HEK293T (cell line): ENCODE measurements around the gene ANKRD17.

Experiments used
- CTCF ChIA-PET: fragments of 350-600 bp; formaldehyde crosslinking; extraction: SDS; loops from one replicate; lab custom pipeline; 2021; ENCODE audit warnings: antibody characterized with exemption, inconsistent platforms; lab: Yijun Ruan, JAX
- POLR2A ChIA-PET: fragments of 350-600 bp; formaldehyde crosslinking; extraction: SDS; loops from one replicate; lab custom pipeline; 2020; ENCODE audit warnings: antibody characterized with exemption, inconsistent platforms; lab: Yijun Ruan, JAX
- DNase-seq: peaks from one replicate; pipeline ENCODE4 v3.0.0; 2012; ENCODE audit warnings: mixed read lengths; ENCODE audit errors: extremely low spot score
- ARNT ChIP-seq: fragments of 450-650 bp; IDR thresholded peaks from 2 replicates; pipeline ENCODE4 v1.6.1; 2017; ENCODE audit warnings: mild to moderate bottlenecking
- BHLHE40 ChIP-seq: fragments of 450-650 bp; IDR thresholded peaks from 2 replicates; pipeline ENCODE4 v1.6.1; 2016; ENCODE audit warnings: mild to moderate bottlenecking, moderate library complexity, borderline replicate concordance
- CTBP1 ChIP-seq: fragments of 450-650 bp; IDR thresholded peaks from 2 replicates; pipeline ENCODE4 v1.6.1; 2016; ENCODE audit warnings: borderline replicate concordance
- ELF4 ChIP-seq: fragments of 450-650 bp; IDR thresholded peaks from 2 replicates; pipeline ENCODE4 v1.6.1; 2017; ENCODE audit warnings: antibody characterized with exemption
- FOXA1 ChIP-seq: fragments of 450-650 bp; IDR thresholded peaks from 2 replicates; pipeline ENCODE4 v1.6.1; 2016; ENCODE audit warnings: mild to moderate bottlenecking
- FOXK2 ChIP-seq: fragments of 450-650 bp; IDR thresholded peaks from 2 replicates; pipeline ENCODE4 v1.6.1; 2016; ENCODE audit warnings: mild to moderate bottlenecking
- FOXM1 ChIP-seq: fragments of 450-650 bp; IDR thresholded peaks from 2 replicates; pipeline ENCODE4 v1.6.1; 2017; ENCODE audit warnings: mild to moderate bottlenecking, borderline replicate concordance
- HDGF ChIP-seq: fragments of 450-650 bp; IDR thresholded peaks from 2 replicates; pipeline ENCODE4 v1.6.1; 2017; ENCODE audit warnings: antibody characterized with exemption, borderline replicate concordance
- L3MBTL2 ChIP-seq: fragments of 450-650 bp; conservative IDR thresholded peaks from 2 replicates; pipeline ENCODE4 v1.6.1; 2016; ENCODE audit warnings: mild to moderate bottlenecking
- LEF1 ChIP-seq: fragments of 450-650 bp; IDR thresholded peaks from 2 replicates; pipeline ENCODE4 v1.6.1; 2017; ENCODE audit warnings: mild to moderate bottlenecking, borderline replicate concordance
- NFRKB ChIP-seq: fragments of 450-650 bp; IDR thresholded peaks from 2 replicates; pipeline ENCODE4 v1.6.1; 2016; ENCODE audit warnings: mild to moderate bottlenecking, moderate library complexity
- SP1 ChIP-seq: fragments of 450-650 bp; IDR thresholded peaks from 2 replicates; pipeline ENCODE4 v1.6.1; 2017
- SUZ12 ChIP-seq: fragments of 450-650 bp; IDR thresholded peaks from 2 replicates; pipeline ENCODE4 v1.6.1; 2016; ENCODE audit warnings: mild to moderate bottlenecking
- TARDBP ChIP-seq: fragments of 450-650 bp; IDR thresholded peaks from 2 replicates; pipeline ENCODE4 v1.6.1; 2016
- ZNF384 ChIP-seq: fragments of 450-650 bp; IDR thresholded peaks from 2 replicates; pipeline ENCODE4 v1.6.1; 2016
- TF ChIP-seq, protein P1 (sequence below): fragments of 450-650 bp; IDR thresholded peaks from 2 replicates; pipeline ENCODE4 v1.6.1; 2016

The ANKRD17 gene

DNA sequence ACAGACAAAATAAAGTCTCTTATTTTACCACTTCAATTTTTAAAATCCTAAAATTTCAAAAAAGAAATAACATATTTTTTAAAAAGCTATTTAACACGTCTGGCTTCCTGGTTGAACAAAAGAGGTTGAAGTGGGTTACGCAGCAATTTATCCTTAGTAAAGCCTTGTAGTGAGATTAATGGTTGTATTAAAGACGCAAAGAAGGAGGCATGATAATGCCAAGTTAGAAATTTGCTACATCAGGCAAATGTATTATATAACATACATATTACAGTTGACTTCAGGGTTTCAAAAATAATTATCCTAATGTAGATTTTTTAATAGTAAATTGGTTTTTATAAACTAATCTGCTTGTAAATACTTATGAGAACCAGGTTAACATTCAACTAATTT is 35.3 kb downstream of the ANKRD17 start:
- TF ChIP-seq, protein P1, sequence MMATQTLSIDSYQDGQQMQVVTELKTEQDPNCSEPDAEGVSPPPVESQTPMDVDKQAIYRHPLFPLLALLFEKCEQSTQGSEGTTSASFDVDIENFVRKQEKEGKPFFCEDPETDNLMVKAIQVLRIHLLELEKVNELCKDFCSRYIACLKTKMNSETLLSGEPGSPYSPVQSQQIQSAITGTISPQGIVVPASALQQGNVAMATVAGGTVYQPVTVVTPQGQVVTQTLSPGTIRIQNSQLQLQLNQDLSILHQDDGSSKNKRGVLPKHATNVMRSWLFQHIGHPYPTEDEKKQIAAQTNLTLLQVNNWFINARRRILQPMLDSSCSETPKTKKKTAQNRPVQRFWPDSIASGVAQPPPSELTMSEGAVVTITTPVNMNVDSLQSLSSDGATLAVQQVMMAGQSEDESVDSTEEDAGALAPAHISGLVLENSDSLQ = no peak
- no peak for TF ChIP-seq ZNF384
- TF ChIP-seq NFRKB = no peak
- no peak for TF ChIP-seq ARNT
- TF ChIP-seq ELF4 = no peak
- TF ChIP-seq LEF1 = no peak
- TF ChIP-seq BHLHE40 = no peak
- DNase-seq = no peak
- ChIA-PET CTCF (no interaction called here), POLR2A (interaction anchor here (0.6 to 2.7 kb wide), 4 partner anchors 11 to 154 kb away, joined by 3 to 12 read pairs (median 3); partner anchors contain the start of genes ANKRD17 and COX18)

DNA sequence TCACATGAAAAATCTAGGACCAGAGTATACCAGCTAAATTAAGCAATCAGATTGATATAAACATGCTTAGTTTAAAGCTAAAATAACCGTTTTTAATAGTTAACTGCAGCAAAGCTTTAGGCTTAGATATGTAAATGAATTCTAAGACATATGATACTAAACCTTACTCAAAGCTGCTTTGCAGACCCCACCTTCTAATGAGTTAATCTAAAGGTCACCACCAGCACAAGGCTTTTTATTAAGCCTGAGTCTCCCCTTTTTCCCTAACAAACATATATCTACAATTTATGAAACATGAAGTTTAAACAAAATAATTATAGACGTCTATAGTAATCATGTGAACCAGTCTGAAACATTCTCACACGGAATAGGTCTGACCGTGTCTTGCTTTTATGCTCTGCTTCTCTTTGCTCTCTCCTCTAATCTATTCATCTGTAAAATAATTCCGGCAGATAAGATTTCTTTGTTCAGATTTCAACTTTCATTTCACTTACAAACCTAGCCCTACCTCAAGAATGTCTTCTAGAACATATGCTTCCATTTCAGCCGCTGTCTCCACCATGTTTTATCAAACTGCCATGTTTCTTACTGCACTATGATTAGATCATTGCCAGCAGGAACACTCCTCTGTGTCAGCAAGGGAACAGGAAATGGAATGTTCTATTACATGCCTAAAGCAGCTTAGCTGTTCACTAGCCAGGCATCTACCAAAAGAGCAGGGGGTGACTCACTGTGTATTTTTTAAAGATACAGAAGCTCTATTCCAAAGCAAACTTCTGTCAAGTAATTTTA is 35.9 kb downstream of the ANKRD17 start:
- TF ChIP-seq FOXA1 (no peak), SP1 (no peak), TARDBP (no peak), HDGF (no peak), ELF4 (peak; percentile 64), NFRKB (peak; percentile 63; the same call in 1 of the 2 replicates), CTBP1 (no peak), FOXK2 (peak; percentile 43; the same call in 1 of the 2 replicates), BHLHE40 (peak; percentile 47; the same call in 1 of the 2 replicates)
- CTCF ChIA-PET = no interaction called here
- POLR2A ChIA-PET = interaction anchor here (0.6 to 2.7 kb wide), 4 partner anchors 10 to 153 kb away, joined by 3 to 12 read pairs (median 3); partner anchors contain the start of genes ANKRD17 and COX18
- DNase-seq = peak; percentile 73

- DNase-seq = no peak
- CTCF ChIA-PET = no interaction called here
- POLR2A ChIA-PET = no interaction called here
- no peak for TF ChIP-seq CTBP1
- no peak for TF ChIP-seq FOXA1
- TF ChIP-seq L3MBTL2 = no peak
- no peak for TF ChIP-seq ARNT
- no peak for TF ChIP-seq ELF4
- TF ChIP-seq SP1 = no peak
- no peak for TF ChIP-seq SUZ12
- no peak for TF ChIP-seq TARDBP
- TF ChIP-seq HDGF = no peak
- TF ChIP-seq ZNF384 = no peak
- TF ChIP-seq NFRKB = no peak
- no peak for TF ChIP-seq FOXM1
- no peak for TF ChIP-seq LEF1
- no peak for TF ChIP-seq BHLHE40
- TF ChIP-seq FOXK2 = no peak
- TF ChIP-seq, protein P1 = no peak
Observed at GRCh38 chr4:73221734-73222133, 36.9 kb downstream of the ANKRD17 start.

GRCh38 chr4:73220815-73221214 is 37.8 kb downstream of the ANKRD17 start:
- no peak for DNase-seq
- POLR2A ChIA-PET = no interaction called here
- TF ChIP-seq, protein P1 = peak; percentile 72
- TF ChIP-seq SP1 (no peak), FOXK2 (no peak), BHLHE40 (no peak), CTBP1 (no peak), HDGF (no peak)
- CTCF ChIA-PET = no interaction called here

GRCh38 chr4:73213916-73214653 is 44.5 kb downstream of the ANKRD17 start:
- CTCF ChIA-PET = no interaction called here
- no peak for TF ChIP-seq TARDBP
- no peak for TF ChIP-seq LEF1
- no peak for TF ChIP-seq NFRKB
- TF ChIP-seq FOXA1 = no peak
- TF ChIP-seq L3MBTL2 = no peak
- no peak for TF ChIP-seq ZNF384
- TF ChIP-seq BHLHE40 = no peak
- TF ChIP-seq HDGF = no peak
- TF ChIP-seq ARNT = no peak
- TF ChIP-seq FOXK2 = no peak
- TF ChIP-seq, protein P1 = no peak
- no peak for TF ChIP-seq FOXM1
- TF ChIP-seq SP1 = no peak
- no peak for TF ChIP-seq CTBP1
- no peak for TF ChIP-seq ELF4
- TF ChIP-seq SUZ12 = no peak
- POLR2A ChIA-PET = no interaction called here
- DNase-seq = no peak
